Nephron (organoid): Measurements from ENCODE around the gene GLB1L3.

ENCODE experiments used
- H3K27ac Mint-ChIP-seq, 3 experiments: 2 replicates each; pipeline ENCODE4 v1.8.0; 2020; ENCODE audit warnings: mixed read lengths in 3 of 3, mild to moderate bottlenecking in 2 of 3, moderate library complexity in 1 of 3
- H3K27me3 Mint-ChIP-seq: 2 replicates; pipeline ENCODE4 v1.8.0; 2021; ENCODE audit warnings: low read depth, mild to moderate bottlenecking, moderate library complexity, mixed read lengths
- H3K36me3 Mint-ChIP-seq: 2 replicates; pipeline ENCODE4 v1.8.0; 2020; ENCODE audit warnings: low read depth, mixed read lengths
- H3K4me1 Mint-ChIP-seq: 2 replicates; pipeline ENCODE4 v1.8.0; 2020; ENCODE audit warnings: mixed read lengths
- H3K4me3 Mint-ChIP-seq, 3 experiments: 2 replicates each; pipeline ENCODE4 v1.8.0; 2020; ENCODE audit warnings: mild to moderate bottlenecking in 3 of 3, mixed read lengths in 3 of 3, moderate library complexity in 2 of 3
- H3K9me3 Mint-ChIP-seq: 2 replicates; pipeline ENCODE4 v1.8.0; 2020; ENCODE audit warnings: mixed read lengths
- CTCF ChIP-seq, 3 experiments: fragments of 200-600 bp; sonication (generic); IDR thresholded peaks; one replicate each; pipeline ENCODE4 v1.5.0; 2021; ENCODE audit warnings: antibody characterized with exemption in 3 of 3; ENCODE audit not compliant: unreplicated experiment in 3 of 3

The GLB1L3 gene

GRCh38 chr11:134331354-134332188 is 55.4 kb downstream of the GLB1L3 start, which contains the start of gene GLB1L2:
GLB1L2 (plus strand) TSS chr11:134331988; CDS start chr11:134332062, 74 bp downstream.
- Mint-ChIP-seq H3K4me3 (peak within 1 kb of the TSS; percentile 84 to 89 (median 87)), H3K9me3 (peaks cover 2% of the 10 kb centered on the region), H3K4me1 (peaks cover 9% of the 10 kb centered on the region), H3K27ac (peak within 1 kb of the TSS in 2 of 3 experiments; percentile 54 to 66), H3K27me3 (peaks cover 71% of the 10 kb centered on the region), H3K36me3 (no peaks in the 10 kb centered on the region)
- no peak for TF ChIP-seq CTCF (IDR thresholded peaks at IDR 0.05; ENCODE audit: unreplicated experiment in 3 of 3)

- peak overlapping the region; percentile 81 to 86 (median 82) for H3K4me3 Mint-ChIP-seq
- peaks cover 2% of the 10 kb centered on the region for H3K9me3 Mint-ChIP-seq
- H3K4me1 Mint-ChIP-seq: peaks cover 9% of the 10 kb centered on the region
- H3K27me3 Mint-ChIP-seq: peaks cover 73% of the 10 kb centered on the region
- H3K36me3 Mint-ChIP-seq: no peaks in the 10 kb centered on the region
- TF ChIP-seq CTCF (IDR thresholded peaks at IDR 0.05; ENCODE audit: unreplicated experiment in 3 of 3): no peak
- no peak overlapping the region for H3K27ac Mint-ChIP-seq
These were observed 56.0 kb downstream of the GLB1L3 start for GRCh38 chr11:134332189-134332631.

- H3K27ac Mint-ChIP-seq: no peak overlapping the region
- no peaks in the 10 kb centered on the region for H3K36me3 Mint-ChIP-seq
- H3K4me1 Mint-ChIP-seq: peaks cover 9% of the 10 kb centered on the region
- peaks cover 2% of the 10 kb centered on the region for H3K9me3 Mint-ChIP-seq
- TF ChIP-seq CTCF (IDR thresholded peaks at IDR 0.05; ENCODE audit: unreplicated experiment in 3 of 3): no peak
- H3K27me3 Mint-ChIP-seq: peaks cover 73% of the 10 kb centered on the region
- H3K4me3 Mint-ChIP-seq: peak overlapping the region; percentile 81 to 86 (median 82)
These were observed 56.6 kb downstream of the GLB1L3 start for GRCh38 chr11:134332782-134333181.

GRCh38 chr11:134333312-134333711 is 57.1 kb downstream of the GLB1L3 start:
- Mint-ChIP-seq H3K36me3 (no peaks in the 10 kb centered on the region), H3K27ac (no peak overlapping the region), H3K4me3 (peak overlapping the region; percentile 81 to 86 (median 82)), H3K9me3 (peaks cover 2% of the 10 kb centered on the region), H3K27me3 (peaks cover 76% of the 10 kb centered on the region), H3K4me1 (peaks cover 9% of the 10 kb centered on the region)
- TF ChIP-seq CTCF (IDR thresholded peaks at IDR 0.05; ENCODE audit: unreplicated experiment in 3 of 3): no peak

GRCh38 chr11:134333946-134334345 is 57.8 kb downstream of the GLB1L3 start:
- H3K27ac Mint-ChIP-seq: no peak overlapping the region
- peaks cover 2% of the 10 kb centered on the region for H3K9me3 Mint-ChIP-seq
- no peak for TF ChIP-seq CTCF (IDR thresholded peaks at IDR 0.05; ENCODE audit: unreplicated experiment in 3 of 3)
- H3K4me1 Mint-ChIP-seq: peaks cover 9% of the 10 kb centered on the region
- H3K36me3 Mint-ChIP-seq: no peaks in the 10 kb centered on the region
- H3K27me3 Mint-ChIP-seq: peaks cover 72% of the 10 kb centered on the region
- H3K4me3 Mint-ChIP-seq: peak overlapping the region; percentile 43 to 76 (median 54)
